Smooth muscle cell (in vitro differentiated cells): ENCODE measurements around the gene SLC6A9. TPM values are rescaled to one million over a fixed set of nuclear protein-coding genes. Genes with fewer than 3 reads are reported as not detected.

ENCODE experiments used
- DNase-seq: peaks from one replicate; lab custom pipeline; 2025; ENCODE audit not compliant: unreplicated experiment; lab: John Stamatoyannopoulos, UW
- H2AFZ ChIP-seq: fragments of 200-600 bp; sonication (generic); 2 replicates; pipeline ENCODE4 v1.6.0; 2016; ENCODE audit warnings: antibody characterized with exemption, low read depth, mild to moderate bottlenecking
- H3F3A ChIP-seq: fragments of 200-600 bp; sonication (generic); 2 replicates; pipeline ENCODE4 v1.6.0; 2017; ENCODE audit warnings: antibody characterized with exemption, low read depth
- H3K27ac ChIP-seq: fragments of 200-600 bp; sonication (generic); 2 replicates; pipeline ENCODE4 v1.5.1; 2016; ENCODE audit warnings: low read depth, mild to moderate bottlenecking
- H3K27me3 ChIP-seq: fragments of 200-600 bp; sonication (generic); 2 replicates; pipeline ENCODE4 v1.6.1; 2016; ENCODE audit warnings: low read depth, mild to moderate bottlenecking
- H3K36me3 ChIP-seq: fragments of 200-600 bp; sonication (generic); 2 replicates; pipeline ENCODE4 v1.5.1; 2016; ENCODE audit warnings: low read depth
- H3K4me1 ChIP-seq: fragments of 200-600 bp; sonication (generic); 2 replicates; pipeline ENCODE4 v1.5.1; 2016; ENCODE audit warnings: low read depth
- H3K4me2 ChIP-seq: fragments of 200-600 bp; sonication (generic); 2 replicates; pipeline ENCODE4 v1.6.0; 2016; ENCODE audit warnings: mild to moderate bottlenecking
- H3K4me3 ChIP-seq: fragments of 200-600 bp; sonication (generic); 2 replicates; pipeline ENCODE4 v1.5.1; 2016; ENCODE audit warnings: mild to moderate bottlenecking
- H3K79me2 ChIP-seq: fragments of 200-600 bp; sonication (generic); 2 replicates; pipeline ENCODE4 v1.6.0; 2016; ENCODE audit warnings: low read depth, mild to moderate bottlenecking
- H3K9ac ChIP-seq: fragments of 200-600 bp; sonication (generic); 2 replicates; pipeline ENCODE4 v1.6.0; 2016; ENCODE audit warnings: low read depth
- H3K9me3 ChIP-seq: fragments of 200-600 bp; sonication (generic); replicated peaks from 2 replicates; pipeline ENCODE4 v1.5.1; 2016; ENCODE audit warnings: low read depth
- H4K20me1 ChIP-seq: fragments of 200-600 bp; sonication (generic); 2 replicates; pipeline ENCODE4 v1.6.0; 2016; ENCODE audit warnings: low read depth
- WGBS: methylation state at CpG from one replicate; pipeline ENCODE4 v1.1.7; 2016; ENCODE audit warnings: low lambda C conversion rate; 5-methylcytosine and 5-hydroxymethylcytosine counted together
- polyA plus RNA-seq: library from polyadenylated mRNA; unstranded; fragments of >200 nt; fragmentation: Nextera tagmentation; extraction: Ambion mirVana; gene quantifications from 2 replicates; pipeline ENCODE4 v1.2.1, GENCODE V29; 2016
- total RNA-seq: library from RNA; depleted of rRNA; stranded (reverse); fragments of >200 nt; gene quantifications from 2 replicates; pipeline ENCODE4 v1.2.3, GENCODE V29; 2014
- TF ChIP-seq, protein P1 (sequence below): fragments of 200-600 bp; sonication (generic); IDR thresholded peaks from 2 replicates; pipeline ENCODE4 v1.5.1; 2017; ENCODE audit warnings: borderline replicate concordance, mild to moderate bottlenecking, antibody characterized with exemption; ENCODE audit not compliant: insufficient read depth, poor library complexity, severe bottlenecking

SLC6A9 gene
- total and polyA plus RNA-seq, 2 experiments from 2014 or later = 10.2 to 25.8 TPM

GRCh38 chr1:44067266-44068250 lies 36.3 kb upstream of the SLC6A9 start:
- Histone ChIP-seq H3K36me3 (no peaks in the 10 kb centered on the region), H4K20me1 (no peaks in the 10 kb centered on the region), H3K9ac (no peak overlapping the region), H3K27me3 (no peaks in the 10 kb centered on the region), H3K9me3 (no peaks in the 10 kb centered on the region), H3K79me2 (no peaks in the 10 kb centered on the region), H3K4me1 (no peaks in the 10 kb centered on the region), H3K4me2 (no peak overlapping the region), H2AFZ (no peak overlapping the region), H3F3A (no peaks in the 10 kb centered on the region), H3K27ac (no peak overlapping the region), H3K4me3 (no peak overlapping the region)
- WGBS = 72% methylated on average over 6 of the region's 6 CpGs
- no peak for DNase-seq
- TF ChIP-seq, protein P1, sequence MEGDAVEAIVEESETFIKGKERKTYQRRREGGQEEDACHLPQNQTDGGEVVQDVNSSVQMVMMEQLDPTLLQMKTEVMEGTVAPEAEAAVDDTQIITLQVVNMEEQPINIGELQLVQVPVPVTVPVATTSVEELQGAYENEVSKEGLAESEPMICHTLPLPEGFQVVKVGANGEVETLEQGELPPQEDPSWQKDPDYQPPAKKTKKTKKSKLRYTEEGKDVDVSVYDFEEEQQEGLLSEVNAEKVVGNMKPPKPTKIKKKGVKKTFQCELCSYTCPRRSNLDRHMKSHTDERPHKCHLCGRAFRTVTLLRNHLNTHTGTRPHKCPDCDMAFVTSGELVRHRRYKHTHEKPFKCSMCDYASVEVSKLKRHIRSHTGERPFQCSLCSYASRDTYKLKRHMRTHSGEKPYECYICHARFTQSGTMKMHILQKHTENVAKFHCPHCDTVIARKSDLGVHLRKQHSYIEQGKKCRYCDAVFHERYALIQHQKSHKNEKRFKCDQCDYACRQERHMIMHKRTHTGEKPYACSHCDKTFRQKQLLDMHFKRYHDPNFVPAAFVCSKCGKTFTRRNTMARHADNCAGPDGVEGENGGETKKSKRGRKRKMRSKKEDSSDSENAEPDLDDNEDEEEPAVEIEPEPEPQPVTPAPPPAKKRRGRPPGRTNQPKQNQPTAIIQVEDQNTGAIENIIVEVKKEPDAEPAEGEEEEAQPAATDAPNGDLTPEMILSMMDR = no peak

- WGBS = 83% methylated on average over 5 of the region's 5 CpGs
- TF ChIP-seq, protein P1 = no peak
- Histone ChIP-seq H3K36me3 (no peaks in the 10 kb centered on the region), H4K20me1 (no peaks in the 10 kb centered on the region), H3K27ac (no peak overlapping the region), H3K9ac (no peak overlapping the region), H3K27me3 (no peaks in the 10 kb centered on the region), H3K4me3 (no peak overlapping the region), H3K4me1 (peaks cover 4% of the 10 kb centered on the region), H3K9me3 (no peaks in the 10 kb centered on the region), H3F3A (no peaks in the 10 kb centered on the region), H2AFZ (no peak overlapping the region), H3K79me2 (no peaks in the 10 kb centered on the region), H3K4me2 (no peak overlapping the region)
- no peak for DNase-seq
These were observed 31.5 kb upstream of the SLC6A9 start for GRCh38 chr1:44062656-44063179.

GRCh38 chr1:44061857-44062256 lies 30.6 kb upstream of the SLC6A9 start:
- H3K27ac ChIP-seq = no peak overlapping the region
- H3F3A ChIP-seq = no peaks in the 10 kb centered on the region
- WGBS = 93% methylated on average over 2 of the region's 2 CpGs
- no peaks in the 10 kb centered on the region for H3K9me3 ChIP-seq
- H3K27me3 ChIP-seq = no peaks in the 10 kb centered on the region
- H3K4me1 ChIP-seq = peaks cover 4% of the 10 kb centered on the region
- H3K79me2 ChIP-seq = no peaks in the 10 kb centered on the region
- H3K9ac ChIP-seq = no peak overlapping the region
- no peaks in the 10 kb centered on the region for H3K36me3 ChIP-seq
- H2AFZ ChIP-seq = no peak overlapping the region
- no peak for DNase-seq
- no peaks in the 10 kb centered on the region for H4K20me1 ChIP-seq
- TF ChIP-seq, protein P1 = no peak
- H3K4me3 ChIP-seq = no peak overlapping the region
- no peak overlapping the region for H3K4me2 ChIP-seq
